Measurements from ENCODE around the gene GAGE12J.

GRCh38 chrX:49276671-49277534, 44.9 kb upstream of the GAGE12J start:
- TF ChIP-seq, protein P1, sequence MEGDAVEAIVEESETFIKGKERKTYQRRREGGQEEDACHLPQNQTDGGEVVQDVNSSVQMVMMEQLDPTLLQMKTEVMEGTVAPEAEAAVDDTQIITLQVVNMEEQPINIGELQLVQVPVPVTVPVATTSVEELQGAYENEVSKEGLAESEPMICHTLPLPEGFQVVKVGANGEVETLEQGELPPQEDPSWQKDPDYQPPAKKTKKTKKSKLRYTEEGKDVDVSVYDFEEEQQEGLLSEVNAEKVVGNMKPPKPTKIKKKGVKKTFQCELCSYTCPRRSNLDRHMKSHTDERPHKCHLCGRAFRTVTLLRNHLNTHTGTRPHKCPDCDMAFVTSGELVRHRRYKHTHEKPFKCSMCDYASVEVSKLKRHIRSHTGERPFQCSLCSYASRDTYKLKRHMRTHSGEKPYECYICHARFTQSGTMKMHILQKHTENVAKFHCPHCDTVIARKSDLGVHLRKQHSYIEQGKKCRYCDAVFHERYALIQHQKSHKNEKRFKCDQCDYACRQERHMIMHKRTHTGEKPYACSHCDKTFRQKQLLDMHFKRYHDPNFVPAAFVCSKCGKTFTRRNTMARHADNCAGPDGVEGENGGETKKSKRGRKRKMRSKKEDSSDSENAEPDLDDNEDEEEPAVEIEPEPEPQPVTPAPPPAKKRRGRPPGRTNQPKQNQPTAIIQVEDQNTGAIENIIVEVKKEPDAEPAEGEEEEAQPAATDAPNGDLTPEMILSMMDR (IDR thresholded peaks at IDR 0.05; ENCODE audit: low read depth, low read length, missing input control): no peak
- no peak for TF ChIP-seq REST (IDR thresholded peaks at IDR 0.05)

Data from liver (tissue), 2 donors.